ENCODE data around the gene PRUNE2.

- TF ChIP-seq CTCF (IDR thresholded peaks at IDR 0.05): no peak
- TF ChIP-seq POLR2A (IDR thresholded peaks at IDR 0.05): no peak
Measured at GRCh38 chr9:76926324-76926741, 20.4 kb upstream of the PRUNE2 start.
